Measurements from ENCODE around the gene FTL. TPM values are rescaled to one million over a fixed set of nuclear protein-coding genes. Genes with fewer than 3 reads are reported as not detected.

The FTL gene
- total RNA-seq, 1 donor from 2014 or later: 7,736 TPM

GRCh38 chr19:48993175-48994034 is 28.3 kb downstream of the FTL start, which contains the start of the genes GYS1 and RUVBL2:
Gene GYS1 (minus strand): TSS chr19:48993309. CDS start chr19:48993112, 197 bp downstream.
Gene RUVBL2 (plus strand): TSS chr19:48993887. CDS start chr19:48993912, 25 bp downstream.
- intact Hi-C loops (cut with DNase I): loop anchor here (1.0 to 5.0 kb wide), 5 partner anchors 14 to 154 kb away; partner anchors contain the start of genes FTL, NUCB1 and SNRNP70
- TF ChIP-seq CTCF (IDR thresholded peaks at IDR 0.05): peak; percentile 98 to 100 (median 99)
- peak within 1 kb of the TSS; percentile 94 for H3K27ac ChIP-seq
- peaks cover 6 to 14% of the 10 kb centered on the region in 2 donors for H3K36me3 ChIP-seq
- peak; percentile 99 to 100 for DNase-seq (ENCODE audit: low spot score in 2 of 2)
- H3K27me3 ChIP-seq: no peaks in the 10 kb centered on the region
- H3K4me1 ChIP-seq: peaks cover 21 to 26% of the 10 kb centered on the region in 2 donors
- peak within 1 kb of the TSS; percentile 58 to 81 for H3K4me3 ChIP-seq
- no peaks in the 10 kb centered on the region for H3K9me3 ChIP-seq

GRCh38 chr19:48994035-48994386 is 28.9 kb downstream of the FTL start:
- H3K4me1 ChIP-seq: peaks cover 21 to 26% of the 10 kb centered on the region in 2 donors

GRCh38 chr19:48997972-48998371 is 32.9 kb downstream of the FTL start:
- Histone ChIP-seq H3K4me1 (peaks cover 7 to 9% of the 10 kb centered on the region in 2 donors), H3K4me3 (no peak overlapping the region), H3K27ac (no peak overlapping the region), H3K36me3 (peaks cover 7 to 8% of the 10 kb centered on the region in 2 donors), H3K9me3 (no peaks in the 10 kb centered on the region), H3K27me3 (no peaks in the 10 kb centered on the region)
- no peak for DNase-seq (ENCODE audit: low spot score in 2 of 2)
- peak in 1 of 3 experiments; percentile 20 for TF ChIP-seq CTCF (IDR thresholded peaks at IDR 0.05)
- intact Hi-C loops (cut with DNase I): no loop called here

More at GRCh38 chr19:48994035-48994386, 28.9 kb downstream of the FTL start:
- no peak for DNase-seq (ENCODE audit: low spot score in 2 of 2)
- peak overlapping the region; percentile 47 to 81 for H3K4me3 ChIP-seq
- peaks cover 3 to 8% of the 10 kb centered on the region in 2 donors for H3K36me3 ChIP-seq
- no peaks in the 10 kb centered on the region for H3K9me3 ChIP-seq
- H3K27me3 ChIP-seq: no peaks in the 10 kb centered on the region
- intact Hi-C loops (cut with DNase I): loop anchor here (5.0 kb wide), 1 partner anchor 153 kb away; no protein-coding TSS in a partner anchor
- peak overlapping the region; percentile 94 for H3K27ac ChIP-seq
- no peak for TF ChIP-seq CTCF (IDR thresholded peaks at IDR 0.05)

- H3K4me1 ChIP-seq: peaks cover 0 to 3% of the 10 kb centered on the region in 2 donors
- peak; percentile 23 to 51 (median 32) for TF ChIP-seq CTCF (IDR thresholded peaks at IDR 0.05)
- no peak overlapping the region for H3K27ac ChIP-seq
- intact Hi-C loops (cut with DNase I): no loop called here
- H3K36me3 ChIP-seq: peaks cover 22 to 24% of the 10 kb centered on the region in 2 donors
- DNase-seq (ENCODE audit: low spot score in 2 of 2): no peak
- no peaks in the 10 kb centered on the region for H3K9me3 ChIP-seq
- no peak overlapping the region for H3K4me3 ChIP-seq
- H3K27me3 ChIP-seq: no peaks in the 10 kb centered on the region
Observed at GRCh38 chr19:48999481-49000325, 34.6 kb downstream of the FTL start.

GRCh38 chr19:49004133-49004532 is 39.0 kb downstream of the FTL start:
- H3K36me3 ChIP-seq: peaks cover 54 to 58% of the 10 kb centered on the region in 2 donors
- H3K9me3 ChIP-seq: no peaks in the 10 kb centered on the region
- no peak for TF ChIP-seq CTCF (IDR thresholded peaks at IDR 0.05)
- H3K4me3 ChIP-seq: no peak overlapping the region
- no peaks in the 10 kb centered on the region for H3K27me3 ChIP-seq
- intact Hi-C loops (cut with DNase I): no loop called here
- no peak for DNase-seq (ENCODE audit: low spot score in 2 of 2)
- H3K27ac ChIP-seq: no peak overlapping the region
- no peaks in the 10 kb centered on the region for H3K4me1 ChIP-seq
